ENCODE measurements around the gene MS4A18.

DNA sequence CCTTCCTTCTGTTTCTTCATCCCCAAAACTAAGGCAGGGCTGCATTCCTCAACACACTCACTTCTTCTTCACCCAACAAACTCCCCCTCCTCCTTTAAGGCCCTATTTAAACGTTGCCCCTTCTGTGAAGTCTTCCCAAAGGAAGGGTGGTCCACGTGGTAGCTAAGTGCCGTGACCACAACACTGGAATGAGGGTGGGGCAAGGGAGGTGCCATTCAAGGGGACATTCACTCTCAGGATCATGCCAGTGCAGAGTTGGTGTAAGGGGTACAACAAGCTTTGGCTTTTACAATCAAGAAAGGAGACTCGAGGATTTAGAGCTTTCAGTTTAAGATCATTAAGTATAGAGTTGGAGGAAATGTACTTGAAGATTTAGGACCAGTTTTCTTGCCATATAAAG is 52.6 kb downstream of the MS4A18 start:
- TF ChIP-seq, protein P1, sequence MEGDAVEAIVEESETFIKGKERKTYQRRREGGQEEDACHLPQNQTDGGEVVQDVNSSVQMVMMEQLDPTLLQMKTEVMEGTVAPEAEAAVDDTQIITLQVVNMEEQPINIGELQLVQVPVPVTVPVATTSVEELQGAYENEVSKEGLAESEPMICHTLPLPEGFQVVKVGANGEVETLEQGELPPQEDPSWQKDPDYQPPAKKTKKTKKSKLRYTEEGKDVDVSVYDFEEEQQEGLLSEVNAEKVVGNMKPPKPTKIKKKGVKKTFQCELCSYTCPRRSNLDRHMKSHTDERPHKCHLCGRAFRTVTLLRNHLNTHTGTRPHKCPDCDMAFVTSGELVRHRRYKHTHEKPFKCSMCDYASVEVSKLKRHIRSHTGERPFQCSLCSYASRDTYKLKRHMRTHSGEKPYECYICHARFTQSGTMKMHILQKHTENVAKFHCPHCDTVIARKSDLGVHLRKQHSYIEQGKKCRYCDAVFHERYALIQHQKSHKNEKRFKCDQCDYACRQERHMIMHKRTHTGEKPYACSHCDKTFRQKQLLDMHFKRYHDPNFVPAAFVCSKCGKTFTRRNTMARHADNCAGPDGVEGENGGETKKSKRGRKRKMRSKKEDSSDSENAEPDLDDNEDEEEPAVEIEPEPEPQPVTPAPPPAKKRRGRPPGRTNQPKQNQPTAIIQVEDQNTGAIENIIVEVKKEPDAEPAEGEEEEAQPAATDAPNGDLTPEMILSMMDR (IDR thresholded peaks at IDR 0.05; ENCODE audit: low read length) = no peak
- TF ChIP-seq EZH2 (IDR thresholded peaks at IDR 0.05; ENCODE audit: borderline replicate concordance, low read length) = no peak

Data from OCI-LY1 (cell line).